ENCODE measurements around the gene GPR3.

Gene GPR3

DNA sequence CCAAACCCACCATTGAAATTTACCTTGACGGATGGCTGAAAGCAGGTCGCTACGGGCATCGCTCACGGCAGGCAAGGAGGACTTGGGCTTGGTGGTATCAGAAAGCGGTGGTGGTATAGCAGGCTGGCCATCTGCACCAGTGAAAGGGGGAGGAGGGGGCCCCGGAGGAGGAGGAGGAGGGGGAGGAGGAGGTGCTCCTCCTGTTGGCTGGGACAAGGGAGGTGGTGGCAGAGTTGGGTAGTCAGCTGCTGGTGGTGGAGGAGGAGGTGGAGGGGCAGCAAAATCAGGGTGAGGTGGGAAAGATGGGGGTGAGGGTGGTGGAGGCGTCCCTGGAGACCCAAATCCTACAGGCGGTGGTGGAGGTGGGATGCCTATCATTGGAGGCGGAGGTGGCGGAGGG, 17.2 kb downstream of the GPR3 start:
- H3K36me3 Mint-ChIP-seq (ENCODE audit: low read depth), result peaks cover 84% of the 10 kb centered on the region
- DNase-seq, result no peak
- peak overlapping the region; percentile 32 for H3K27ac Mint-ChIP-seq
- no peaks in the 10 kb centered on the region for H3K9me3 Mint-ChIP-seq
- no peaks in the 10 kb centered on the region for H3K4me1 Mint-ChIP-seq (ENCODE audit: low read depth)
- H3K27me3 Mint-ChIP-seq, result no peaks in the 10 kb centered on the region
- H3K4me3 Mint-ChIP-seq, result no peak overlapping the region

- H3K27me3 Mint-ChIP-seq, result no peaks in the 10 kb centered on the region
- H3K27ac Mint-ChIP-seq, result peak overlapping the region; percentile 32
- no peak for DNase-seq
- H3K4me3 Mint-ChIP-seq, result no peak overlapping the region
- no peaks in the 10 kb centered on the region for H3K9me3 Mint-ChIP-seq
- H3K4me1 Mint-ChIP-seq (ENCODE audit: low read depth), result no peaks in the 10 kb centered on the region
- H3K36me3 Mint-ChIP-seq (ENCODE audit: low read depth), result peaks cover 89% of the 10 kb centered on the region
These were observed 18.3 kb downstream of the GPR3 start for GRCh38 chr1:27410709-27411108.

DNA sequence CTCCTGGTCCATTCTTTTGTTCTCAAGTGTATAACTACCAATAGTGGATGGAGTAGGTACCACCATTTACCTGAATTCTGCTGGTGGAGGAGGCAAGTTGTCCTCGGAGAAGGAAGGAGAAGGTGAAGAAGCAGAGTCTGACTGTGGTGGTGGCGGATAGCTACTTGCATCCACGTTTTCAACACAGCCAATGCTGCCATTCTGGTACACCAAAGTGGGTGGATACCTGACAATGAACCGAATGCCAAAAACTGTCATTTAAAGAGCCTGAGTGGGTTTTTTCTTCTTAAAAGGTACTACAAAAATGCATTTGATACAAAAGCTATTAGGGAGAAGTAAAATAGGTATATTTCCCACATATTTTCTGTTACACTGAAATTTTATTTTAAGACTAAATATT, 20.1 kb downstream of the GPR3 start:
- no peak for DNase-seq
- Mint-ChIP-seq H3K27me3 (no peaks in the 10 kb centered on the region), H3K36me3 (ENCODE audit: low read depth) (peaks cover 93% of the 10 kb centered on the region), H3K4me3 (no peak overlapping the region), H3K27ac (peak overlapping the region; percentile 24), H3K4me1 (ENCODE audit: low read depth) (peaks cover 17% of the 10 kb centered on the region), H3K9me3 (no peaks in the 10 kb centered on the region)

DNA sequence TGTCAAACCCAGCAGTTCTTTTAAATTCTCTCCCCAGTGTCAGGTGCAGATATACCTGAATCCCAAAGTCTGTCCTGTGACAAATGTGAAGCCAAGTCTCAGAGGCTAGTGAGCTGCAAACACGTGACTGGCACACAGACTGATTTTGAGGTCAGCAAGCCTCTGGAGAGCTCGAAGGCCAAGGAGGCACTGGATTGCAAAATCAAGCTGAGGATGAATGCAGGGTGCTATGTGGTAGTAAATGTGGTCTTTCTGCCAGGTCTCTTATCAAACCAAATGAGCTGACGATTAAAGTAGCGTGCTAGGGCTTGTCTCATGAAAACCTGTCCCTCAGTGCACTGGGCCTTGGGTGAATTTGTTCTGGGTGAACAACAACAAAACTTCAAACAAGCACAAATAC, 20.6 kb downstream of the GPR3 start:
- H3K36me3 Mint-ChIP-seq (ENCODE audit: low read depth), result peaks cover 93% of the 10 kb centered on the region
- peaks cover 22% of the 10 kb centered on the region for H3K4me1 Mint-ChIP-seq (ENCODE audit: low read depth)
- no peak for DNase-seq
- no peaks in the 10 kb centered on the region for H3K27me3 Mint-ChIP-seq
- no peaks in the 10 kb centered on the region for H3K9me3 Mint-ChIP-seq
- H3K4me3 Mint-ChIP-seq, result no peak overlapping the region
- H3K27ac Mint-ChIP-seq, result peak overlapping the region; percentile 45

DNA sequence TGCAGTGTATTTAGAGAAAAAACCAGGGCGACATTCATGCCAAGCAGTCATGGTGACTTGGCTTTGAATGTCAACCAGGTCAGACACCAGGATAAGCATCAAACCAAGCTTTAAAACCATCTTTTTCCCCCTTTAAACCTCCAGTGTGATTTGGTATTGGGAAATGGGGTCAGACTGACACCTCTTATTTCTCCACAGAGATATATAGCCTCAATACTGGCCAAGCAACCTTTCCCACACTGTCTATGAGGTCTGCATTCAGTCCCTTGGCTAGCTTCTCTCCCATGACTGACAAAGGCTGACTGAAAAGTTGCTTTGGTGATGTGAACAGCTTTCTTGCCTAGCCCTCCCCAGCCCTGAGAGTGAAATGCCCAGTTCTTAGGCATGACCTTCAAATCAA, 21.7 kb downstream of the GPR3 start:
- H3K27me3 Mint-ChIP-seq, result no peaks in the 10 kb centered on the region
- no peaks in the 10 kb centered on the region for H3K9me3 Mint-ChIP-seq
- DNase-seq, result no peak
- peaks cover 95% of the 10 kb centered on the region for H3K36me3 Mint-ChIP-seq (ENCODE audit: low read depth)
- H3K4me3 Mint-ChIP-seq, result no peak overlapping the region
- H3K4me1 Mint-ChIP-seq (ENCODE audit: low read depth), result peaks cover 33% of the 10 kb centered on the region
- H3K27ac Mint-ChIP-seq, result peak overlapping the region; percentile 49

GRCh38 chr1:27416387-27417111, 24.1 kb downstream of the GPR3 start:
- no peaks in the 10 kb centered on the region for H3K9me3 Mint-ChIP-seq
- no peak for DNase-seq
- peak overlapping the region; percentile 89 for H3K27ac Mint-ChIP-seq
- H3K4me1 Mint-ChIP-seq (ENCODE audit: low read depth), result peaks cover 51% of the 10 kb centered on the region
- no peaks in the 10 kb centered on the region for H3K27me3 Mint-ChIP-seq
- peaks cover 83% of the 10 kb centered on the region for H3K36me3 Mint-ChIP-seq (ENCODE audit: low read depth)
- no peak overlapping the region for H3K4me3 Mint-ChIP-seq

GRCh38 chr1:27417713-27418112, 25.3 kb downstream of the GPR3 start:
- Mint-ChIP-seq H3K9me3 (no peaks in the 10 kb centered on the region), H3K36me3 (ENCODE audit: low read depth) (peaks cover 80% of the 10 kb centered on the region), H3K27me3 (no peaks in the 10 kb centered on the region), H3K4me1 (ENCODE audit: low read depth) (peaks cover 58% of the 10 kb centered on the region), H3K27ac (peak overlapping the region; percentile 89), H3K4me3 (no peak overlapping the region)
- DNase-seq, result no peak

DNA sequence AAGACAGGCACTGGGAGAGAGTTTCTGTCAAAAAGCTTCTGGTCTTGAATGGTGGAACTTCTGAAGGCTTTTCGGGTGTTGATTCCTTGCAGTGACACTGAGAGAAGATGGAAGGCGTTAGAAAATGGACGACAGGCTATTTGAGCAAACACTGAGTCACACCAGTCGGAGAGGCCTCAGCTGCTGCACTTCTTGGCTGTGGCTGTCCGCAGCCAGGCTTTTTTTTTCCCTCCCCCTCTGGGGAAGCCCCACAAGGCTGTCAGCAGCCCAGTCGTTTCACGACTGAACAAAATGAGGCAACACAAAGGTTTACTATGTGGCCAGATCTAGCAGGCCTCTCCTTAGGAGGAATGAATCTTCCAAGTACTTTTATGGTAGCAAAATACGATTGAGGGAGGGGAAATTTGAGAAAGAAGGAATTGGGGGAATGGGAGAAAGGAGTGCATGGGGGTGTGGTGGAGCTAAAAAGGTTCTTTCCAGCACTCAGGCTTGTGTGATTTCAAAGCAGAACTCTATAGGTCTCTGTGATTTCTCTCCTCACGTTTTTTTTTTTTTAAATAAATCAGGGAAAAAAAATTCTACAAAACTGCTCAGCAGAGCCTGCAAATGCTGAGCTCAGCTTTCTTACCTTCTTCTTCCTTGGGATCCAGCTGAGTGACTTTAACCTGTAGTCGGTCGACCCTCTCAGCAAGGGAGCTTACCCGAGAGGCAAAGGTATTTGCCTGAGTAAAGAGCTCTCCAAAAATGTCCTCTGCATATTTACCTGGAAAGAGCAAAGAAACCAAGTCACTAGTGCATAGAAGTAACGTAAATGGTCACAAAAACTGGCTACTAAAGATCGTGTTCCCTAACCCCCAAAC, 26.1 kb downstream of the GPR3 start:
- Mint-ChIP-seq H3K4me1 (ENCODE audit: low read depth) (peaks cover 61% of the 10 kb centered on the region), H3K9me3 (no peaks in the 10 kb centered on the region), H3K27me3 (no peaks in the 10 kb centered on the region), H3K4me3 (peak overlapping the region; percentile 18), H3K27ac (peak overlapping the region; percentile 89), H3K36me3 (ENCODE audit: low read depth) (peaks cover 72% of the 10 kb centered on the region)
- DNase-seq, result peak; percentile 64

DNA sequence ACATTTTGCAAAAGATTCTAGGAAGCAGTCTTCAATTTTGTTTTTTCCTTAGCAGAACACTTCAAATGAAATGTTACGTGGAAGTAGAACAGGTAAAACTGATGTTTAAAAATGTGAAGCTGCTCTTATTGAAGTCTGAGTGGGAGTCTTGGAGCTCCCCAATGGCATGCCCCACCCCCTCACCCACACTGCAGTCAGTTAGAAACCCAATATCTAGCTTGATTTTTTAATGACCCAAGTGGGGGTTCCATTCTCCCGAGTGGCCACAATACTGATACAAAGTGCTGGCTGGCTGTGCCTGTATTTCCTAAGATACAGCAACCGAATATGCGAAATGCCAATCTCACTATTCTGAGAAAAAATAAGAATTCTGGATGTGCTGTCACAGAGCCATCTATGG, 31.3 kb downstream of the GPR3 start:
- Mint-ChIP-seq H3K4me3 (no peak overlapping the region), H3K27me3 (no peaks in the 10 kb centered on the region), H3K36me3 (ENCODE audit: low read depth) (peaks cover 60% of the 10 kb centered on the region), H3K27ac (peak overlapping the region; percentile 50), H3K4me1 (ENCODE audit: low read depth) (peaks cover 72% of the 10 kb centered on the region), H3K9me3 (no peaks in the 10 kb centered on the region)
- no peak for DNase-seq

DNA sequence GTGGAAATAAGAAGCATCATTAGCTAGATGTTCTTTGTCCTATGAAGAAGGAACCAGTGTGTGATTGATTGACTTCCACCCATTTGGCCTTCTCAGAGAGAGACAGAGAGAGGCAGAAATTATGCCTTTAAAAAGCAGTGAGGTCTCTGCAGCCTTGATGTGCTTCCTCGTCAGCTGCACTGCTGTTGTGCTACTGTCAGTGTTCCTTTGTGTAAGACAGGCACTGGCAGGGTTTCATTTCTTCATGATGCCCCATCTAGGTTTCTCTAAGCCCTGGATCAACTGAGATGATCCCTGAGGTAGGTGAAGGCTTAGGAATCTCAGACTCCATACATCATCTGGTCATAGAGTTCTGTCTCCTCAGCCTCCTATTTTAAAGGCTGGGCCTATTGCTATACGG, 34.9 kb downstream of the GPR3 start:
- peak overlapping the region; percentile 19 for H3K4me3 Mint-ChIP-seq
- no peak for DNase-seq

GRCh38 chr1:27427816-27428315, 35.4 kb downstream of the GPR3 start:
- Mint-ChIP-seq H3K27ac (peak overlapping the region; percentile 93), H3K27me3 (no peaks in the 10 kb centered on the region), H3K4me3 (peak overlapping the region; percentile 73), H3K36me3 (ENCODE audit: low read depth) (peaks cover 48% of the 10 kb centered on the region), H3K9me3 (no peaks in the 10 kb centered on the region), H3K4me1 (ENCODE audit: low read depth) (peaks cover 77% of the 10 kb centered on the region)
- DNase-seq, result no peak

More for the DNA sequence above, 34.9 kb downstream of the GPR3 start:
- peaks cover 50% of the 10 kb centered on the region for H3K36me3 Mint-ChIP-seq (ENCODE audit: low read depth)
- no peaks in the 10 kb centered on the region for H3K9me3 Mint-ChIP-seq
- peaks cover 78% of the 10 kb centered on the region for H3K4me1 Mint-ChIP-seq (ENCODE audit: low read depth)
- peak overlapping the region; percentile 93 for H3K27ac Mint-ChIP-seq
- no peaks in the 10 kb centered on the region for H3K27me3 Mint-ChIP-seq

- peaks cover 48% of the 10 kb centered on the region for H3K36me3 Mint-ChIP-seq (ENCODE audit: low read depth)
- no peaks in the 10 kb centered on the region for H3K27me3 Mint-ChIP-seq
- DNase-seq, result peak; percentile 57
- peak overlapping the region; percentile 73 for H3K4me3 Mint-ChIP-seq
- peak overlapping the region; percentile 93 for H3K27ac Mint-ChIP-seq
- no peaks in the 10 kb centered on the region for H3K9me3 Mint-ChIP-seq
- H3K4me1 Mint-ChIP-seq (ENCODE audit: low read depth), result peaks cover 81% of the 10 kb centered on the region
These were observed 36.0 kb downstream of the GPR3 start for GRCh38 chr1:27428316-27429028.

DNA sequence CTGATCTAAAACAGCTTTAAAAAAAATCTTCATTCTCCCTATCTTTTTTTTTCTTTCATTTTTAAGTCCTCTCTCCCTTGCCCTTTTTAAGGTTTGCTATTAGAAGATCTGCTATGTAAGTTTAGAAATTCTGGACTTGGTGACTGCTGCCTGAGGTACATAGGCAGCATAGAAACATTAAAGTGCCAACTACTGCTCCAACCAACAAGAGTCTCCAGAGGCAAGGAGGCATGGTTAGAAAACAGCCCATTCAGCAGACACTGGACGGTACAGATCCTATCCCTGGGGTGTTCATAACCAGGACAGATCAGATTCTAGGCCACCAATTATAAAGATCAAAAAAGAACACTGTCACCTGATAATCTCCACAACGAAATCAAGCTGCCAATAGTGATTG, 36.6 kb downstream of the GPR3 start:
- H3K4me1 Mint-ChIP-seq (ENCODE audit: low read depth), result peaks cover 81% of the 10 kb centered on the region
- H3K27ac Mint-ChIP-seq, result peak overlapping the region; percentile 93
- H3K9me3 Mint-ChIP-seq, result no peaks in the 10 kb centered on the region
- H3K36me3 Mint-ChIP-seq (ENCODE audit: low read depth), result peaks cover 45% of the 10 kb centered on the region
- no peaks in the 10 kb centered on the region for H3K27me3 Mint-ChIP-seq
- DNase-seq, result no peak
- H3K4me3 Mint-ChIP-seq, result peak overlapping the region; percentile 73

- no peak for DNase-seq
- H3K4me3 Mint-ChIP-seq, result peak overlapping the region; percentile 21
- no peaks in the 10 kb centered on the region for H3K9me3 Mint-ChIP-seq
These were observed 38.6 kb downstream of the GPR3 start for GRCh38 chr1:27430903-27431600.

More at GRCh38 chr1:27430903-27431600, 38.6 kb downstream of the GPR3 start:
- Mint-ChIP-seq H3K36me3 (ENCODE audit: low read depth) (peaks cover 40% of the 10 kb centered on the region), H3K4me1 (ENCODE audit: low read depth) (peaks cover 88% of the 10 kb centered on the region), H3K27ac (peak overlapping the region; percentile 93), H3K27me3 (no peaks in the 10 kb centered on the region)
